Measurements from ENCODE around the gene ANKRD29.

The ANKRD29 gene

GRCh38 chr18:23701544-23702064 lies 38.9 kb upstream of the ANKRD29 start:
- Histone ChIP-seq H3K27me3 (ENCODE audit: insufficient read depth, poor library complexity, severe bottlenecking) (peaks cover 30% of the 10 kb centered on the region), H3K4me3 (replicated peaks; ENCODE audit: insufficient read depth, low read length) (no peak overlapping the region), H3K27ac (replicated peaks) (no peak overlapping the region)
- DNase-seq (ENCODE audit: low read depth in 1 of 2, low spot score in 1 of 2), result no peak
- TF ChIP-seq SPI1 (IDR thresholded peaks at IDR 0.05; ENCODE audit: borderline replicate concordance, low read depth), result no peak
- no peak for TF ChIP-seq REST (IDR thresholded peaks at IDR 0.05; ENCODE audit: insufficient replicate concordance, low read depth)
- TF ChIP-seq GABPA (IDR thresholded peaks at IDR 0.05; ENCODE audit: low read depth), result no peak
- TF ChIP-seq POLR2AphosphoS5 (IDR thresholded peaks at IDR 0.05; ENCODE audit: low read depth), result no peak
- TF ChIP-seq CTCF (IDR thresholded peaks at IDR 0.05; ENCODE audit: insufficient read depth, low read length), result no peak

GRCh38 chr18:23701017-23701416 lies 38.3 kb upstream of the ANKRD29 start:
- Histone ChIP-seq H3K4me3 (replicated peaks; ENCODE audit: insufficient read depth, low read length) (no peak overlapping the region), H3K27me3 (ENCODE audit: insufficient read depth, poor library complexity, severe bottlenecking) (peaks cover 32% of the 10 kb centered on the region), H3K27ac (replicated peaks) (no peak overlapping the region)
- no peak for DNase-seq (ENCODE audit: low read depth in 1 of 2, low spot score in 1 of 2)
- TF ChIP-seq SPI1 (IDR thresholded peaks at IDR 0.05; ENCODE audit: borderline replicate concordance, low read depth) (no peak), POLR2AphosphoS5 (IDR thresholded peaks at IDR 0.05; ENCODE audit: low read depth) (no peak), REST (IDR thresholded peaks at IDR 0.05; ENCODE audit: insufficient replicate concordance, low read depth) (no peak), GABPA (IDR thresholded peaks at IDR 0.05; ENCODE audit: low read depth) (no peak), CTCF (IDR thresholded peaks at IDR 0.05; ENCODE audit: insufficient read depth, low read length) (no peak)

- TF ChIP-seq POLR2AphosphoS5 (IDR thresholded peaks at IDR 0.05; ENCODE audit: low read depth) (no peak), REST (IDR thresholded peaks at IDR 0.05; ENCODE audit: insufficient replicate concordance, low read depth) (no peak), GABPA (IDR thresholded peaks at IDR 0.05; ENCODE audit: low read depth) (no peak), CTCF (IDR thresholded peaks at IDR 0.05; ENCODE audit: insufficient read depth, low read length) (no peak)
- Histone ChIP-seq H3K27me3 (ENCODE audit: insufficient read depth, poor library complexity, severe bottlenecking) (peaks cover 38% of the 10 kb centered on the region), H3K27ac (replicated peaks) (no peak overlapping the region), H3K4me3 (replicated peaks; ENCODE audit: insufficient read depth, low read length) (no peak overlapping the region)
- no peak for DNase-seq (ENCODE audit: low read depth in 1 of 2, low spot score in 1 of 2)
These were observed 32.1 kb upstream of the ANKRD29 start for GRCh38 chr18:23694637-23695430.

Measured in HL-60 (cell line).